ENCODE results near the gene EPHB6.

GRCh38 chr7:142855114-142855743, 353 bp downstream of the EPHB6 start:
- TF ChIP-seq CTCF (IDR thresholded peaks at IDR 0.05): peak in 1 of 5 experiments; percentile 9
- no peak for TF ChIP-seq EP300 (IDR thresholded peaks at IDR 0.05)

All from tibial nerve (tissue), 4 donors.